Gastroesophageal sphincter (tissue), 4 donors: ENCODE results near the gene MAFF. TPM values are rescaled to one million over a fixed set of nuclear protein-coding genes. Genes with fewer than 3 reads are reported as not detected.

Experiments
- ATAC-seq: fragments of 150-250 bp; one replicate; pipeline ENCODE4 v1.9.1; 2016; ENCODE audit warnings: mild to moderate bottlenecking, moderate library complexity
- H3K27ac ChIP-seq, 4 donors: fragments of 200-600 bp; sonication (generic) in 3 of 4; 1 replicate in 3 of 4; 2 replicates in 1 of 4; pipeline ENCODE4 v1.5.1; 2016 to 2019
- H3K27me3 ChIP-seq: fragments of 200-600 bp; sonication (generic); one replicate; pipeline ENCODE4 v1.5.1; 2019
- H3K36me3 ChIP-seq, 2 donors: fragments of 200-600 bp; sonication (generic); one replicate each; pipeline ENCODE4 v1.5.1; 2019; ENCODE audit warnings: control low read depth in 1 of 2
- H3K4me1 ChIP-seq, 3 donors: fragments of 200-600 bp; sonication (generic); 1 replicate in 2 of 3; 2 replicates in 1 of 3; pipeline ENCODE4 v1.5.1; 2016 to 2019; ENCODE audit warnings: control low read depth in 2 of 3
- H3K4me3 ChIP-seq, 2 donors: fragments of 200-600 bp; sonication (generic); one replicate each; pipeline ENCODE4 v1.5.1; 2019; ENCODE audit warnings: mild to moderate bottlenecking in 1 of 2, moderate library complexity in 1 of 2
- H3K9me3 ChIP-seq, 3 donors: fragments of 200-600 bp; sonication (generic); one replicate each; pipeline ENCODE4 v1.5.1; 2017 to 2019; ENCODE audit warnings: control low read depth in 2 of 3
- CTCF ChIP-seq, 4 experiments: fragments of 200-600 bp in 2 of 4; fragments of 450-650 bp in 2 of 4; sonication (generic) in 1 of 4; IDR thresholded peaks; one replicate each; pipeline ENCODE4 v1.5.1; 2017 to 2019; ENCODE audit warnings: antibody characterized with exemption in 4 of 4, mild to moderate bottlenecking in 2 of 4, moderate library complexity in 2 of 4
- EP300 ChIP-seq: sonication (generic); formaldehyde crosslinking; IDR thresholded peaks from one replicate; pipeline ENCODE4 v1.6.1; 2017; ENCODE audit warnings: antibody characterized with exemption, mild to moderate bottlenecking
- POLR2A ChIP-seq, 2 donors: fragments of 450-650 bp; IDR thresholded peaks; one replicate each; pipeline ENCODE4 v1.6.1; 2017; ENCODE audit warnings: antibody characterized with exemption in 2 of 2, mild to moderate bottlenecking in 2 of 2, moderate library complexity in 1 of 2
- POLR2AphosphoS5 ChIP-seq: sonication (generic); formaldehyde crosslinking; IDR thresholded peaks from one replicate; pipeline ENCODE4 v1.6.1; 2017; ENCODE audit warnings: antibody characterized with exemption
- WGBS, 2 donors: methylation state at CpG; one replicate each; pipeline ENCODE4 v1.1.5; 2018; ENCODE audit warnings: low coverage in 1 of 2; 5-methylcytosine and 5-hydroxymethylcytosine counted together
- total RNA-seq, 4 donors: library from RNA; depleted of rRNA; stranded (reverse); fragments of >200 nt; gene quantifications; one replicate each; pipeline ENCODE4 v1.1.0, GENCODE V29; 2016

MAFF gene
- total RNA-seq, 4 donors from 2014 or later = 21.2 to 93.7 (median 51.2) TPM

GRCh38 chr22:38215156-38216038 is 13.6 kb downstream of the MAFF start:
- Histone ChIP-seq H3K27me3 (no peaks in the 10 kb centered on the region), H3K36me3 (peaks cover 0 to 32% of the 10 kb centered on the region in 2 donors), H3K9me3 (no peaks in the 10 kb centered on the region), H3K4me1 (peaks cover 0 to 48% (median 35%) of the 10 kb centered on the region in 3 donors), H3K27ac (peak overlapping the region in 2 of 4 donors; percentile 52 to 70), H3K4me3 (no peak overlapping the region)
- no peak for ATAC-seq
- 83 to 86% methylated on average over 3 to 4 of the region's 11 CpGs for WGBS, 2 donors
- TF ChIP-seq EP300 = no peak
- TF ChIP-seq POLR2A (IDR thresholded peaks at IDR 0.05) = no peak
- TF ChIP-seq POLR2AphosphoS5 = no peak
- no peak for TF ChIP-seq CTCF (IDR thresholded peaks at IDR 0.05)

- peak overlapping the region; percentile 62 to 91 (median 86) for H3K27ac ChIP-seq
- TF ChIP-seq CTCF (IDR thresholded peaks at IDR 0.05) (no peak), POLR2A (IDR thresholded peaks at IDR 0.05) (no peak), EP300 (no peak), POLR2AphosphoS5 (peak; percentile 90)
- H3K9me3 ChIP-seq = no peaks in the 10 kb centered on the region
- peaks cover 0 to 43% (median 32%) of the 10 kb centered on the region in 3 donors for H3K4me1 ChIP-seq
- WGBS, 2 donors = 52 to 100% methylated on average over 1 to 8 of the region's 25 CpGs
- H3K36me3 ChIP-seq = peaks cover 0 to 65% of the 10 kb centered on the region in 2 donors
- ATAC-seq = peak; percentile 89
- peak overlapping the region in 1 of 2 donors; percentile 4 for H3K4me3 ChIP-seq
- no peaks in the 10 kb centered on the region for H3K27me3 ChIP-seq
Observed at GRCh38 chr22:38218661-38219622, 17.1 kb downstream of the MAFF start.

- Histone ChIP-seq H3K36me3 (peaks cover 0 to 65% of the 10 kb centered on the region in 2 donors), H3K4me1 (peaks cover 0 to 36% (median 27%) of the 10 kb centered on the region in 3 donors), H3K27me3 (no peaks in the 10 kb centered on the region), H3K27ac (peak overlapping the region; percentile 12 to 91 (median 86)), H3K4me3 (no peak overlapping the region), H3K9me3 (no peaks in the 10 kb centered on the region)
- TF ChIP-seq EP300 (no peak), POLR2AphosphoS5 (no peak), CTCF (IDR thresholded peaks at IDR 0.05) (no peak), POLR2A (IDR thresholded peaks at IDR 0.05) (no peak)
- no peak for ATAC-seq
- 80% methylated on average over 1 of the region's 10 CpGs; no CpG with 5 or more reads in 1 of the 2 donors for WGBS, 2 donors
Observed at GRCh38 chr22:38219632-38220031, 17.8 kb downstream of the MAFF start.

- no CpG with 5 or more reads among the region's 8 CpGs for WGBS, 2 donors
- H3K4me3 ChIP-seq = no peak overlapping the region
- H3K27me3 ChIP-seq = no peaks in the 10 kb centered on the region
- no peak for ATAC-seq
- TF ChIP-seq EP300 (no peak), CTCF (IDR thresholded peaks at IDR 0.05) (no peak), POLR2A (IDR thresholded peaks at IDR 0.05) (no peak), POLR2AphosphoS5 (no peak)
- H3K4me1 ChIP-seq = peaks cover 0 to 33% (median 24%) of the 10 kb centered on the region in 3 donors
- no peaks in the 10 kb centered on the region for H3K9me3 ChIP-seq
- H3K36me3 ChIP-seq = peaks cover 0 to 67% of the 10 kb centered on the region in 2 donors
- H3K27ac ChIP-seq = peak overlapping the region; percentile 12 to 91 (median 86)
Observed at GRCh38 chr22:38220163-38220562, 18.4 kb downstream of the MAFF start.
